Upper lobe of left lung (tissue), 6 donors: ENCODE data around the gene ABCE1. TPM values are rescaled to one million over a fixed set of nuclear protein-coding genes. Genes with fewer than 3 reads are reported as not detected.

Experiments used
- ATAC-seq, 2 donors: fragments of 200-7000 bp; cut with Tn5 transposase; one replicate each; pipeline ENCODE4 v1.9.1; 2022; ENCODE audit warnings: mild to moderate bottlenecking in 2 of 2, moderate library complexity in 2 of 2; ENCODE audit not compliant: low FRiP score in 2 of 2
- DNase-seq, 2 donors: peaks; one replicate each; pipeline ENCODE4 v3.0.0-alpha.2; 2019 to 2020
- H3K27ac ChIP-seq, 4 donors: fragments of 200-600 bp; sonication (generic); one replicate each; pipeline ENCODE4 v1.5.1; 2016 to 2019
- H3K27me3 ChIP-seq, 4 donors: fragments of 200-600 bp; sonication (generic); one replicate each; pipeline ENCODE4 v1.5.1; 2017 to 2019
- H3K36me3 ChIP-seq, 4 donors: fragments of 200-600 bp; sonication (generic); one replicate each; pipeline ENCODE4 v1.5.1; 2016 to 2019
- H3K4me1 ChIP-seq, 4 donors: fragments of 200-600 bp; sonication (generic); one replicate each; pipeline ENCODE4 v1.5.1; 2018 to 2019
- H3K4me3 ChIP-seq, 4 donors: fragments of 200-600 bp; sonication (generic); one replicate each; pipeline ENCODE4 v1.5.1; 2017 to 2019; ENCODE audit warnings: mild to moderate bottlenecking in 2 of 4, moderate library complexity in 1 of 4
- H3K9me3 ChIP-seq, 4 donors: fragments of 200-600 bp; sonication (generic); one replicate each; pipeline ENCODE4 v1.5.1; 2018 to 2019
- CTCF ChIP-seq, 6 experiments: fragments of 450-650 bp in 4 of 6; fragments of 200-600 bp in 2 of 6; sonication (generic) in 2 of 6; IDR thresholded peaks; one replicate each; pipeline ENCODE4 v1.5.1; 2016 to 2019; ENCODE audit warnings: antibody characterized with exemption in 6 of 6
- EP300 ChIP-seq, 4 donors: sonication (generic); formaldehyde crosslinking; IDR thresholded peaks; one replicate each; pipeline ENCODE4 v1.5.1; 2017; ENCODE audit warnings: antibody characterized with exemption in 4 of 4, control low read depth in 2 of 4
- POLR2A ChIP-seq, 4 donors: fragments of 450-650 bp; IDR thresholded peaks; one replicate each; pipeline ENCODE4 v1.5.1; 2016 to 2017; ENCODE audit warnings: antibody characterized with exemption in 4 of 4, mild to moderate bottlenecking in 2 of 4
- POLR2AphosphoS5 ChIP-seq, 2 donors: sonication (generic); formaldehyde crosslinking; IDR thresholded peaks; one replicate each; pipeline ENCODE4 v1.5.1; 2017; ENCODE audit warnings: antibody characterized with exemption in 2 of 2
- WGBS, 2 donors: methylation state at CpG; one replicate each; pipeline ENCODE4 v1.1.5; 2017 to 2018; 5-methylcytosine and 5-hydroxymethylcytosine counted together
- total RNA-seq, 6 donors: library from RNA; depleted of rRNA in 4 of 6; stranded (reverse); fragments of >200 nt in 4 of 6; gene quantifications; one replicate each; pipeline versions ENCODE4 v1.1.0 to v1.2.1, GENCODE V29; 2016 to 2021
- donor health status: DM: no; HTN: no; CAD: no; lungs with moderate emphysema.
- donor health status: DM: no; HTN: yes; CAD: no; lungs with severe emphysema.

The ABCE1 gene
- total RNA-seq, 6 donors from 2014 or later: 13.7 to 86.5 (median 39.2) TPM

DNA sequence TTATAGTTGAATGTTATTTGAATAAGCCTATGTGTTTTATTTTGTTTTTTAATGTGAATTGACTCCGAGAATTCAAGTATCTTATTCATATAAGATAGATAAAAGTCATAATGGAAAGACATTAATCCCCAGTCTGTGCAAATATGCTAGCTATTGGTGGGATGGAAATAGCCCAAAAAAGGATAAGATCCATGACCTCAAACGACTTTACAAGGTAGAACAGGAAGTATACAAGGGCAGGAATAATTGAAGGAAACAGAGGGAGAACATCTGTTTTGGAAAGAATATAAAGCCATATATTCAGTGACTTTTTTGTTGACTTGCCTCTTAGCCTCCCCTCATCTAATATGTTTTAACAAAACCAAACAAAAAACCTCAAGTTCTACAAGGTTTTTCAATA lies 9.0 kb downstream of the ABCE1 start:
- 51 to 54% methylated on average over 2 of the region's 2 CpGs for WGBS, 2 donors
- peaks cover 0 to 10% (median 0%) of the 10 kb centered on the region in 4 donors for H3K4me1 ChIP-seq
- H3K4me3 ChIP-seq: no peak overlapping the region
- H3K36me3 ChIP-seq: peaks cover 22 to 80% (median 28%) of the 10 kb centered on the region in 4 donors
- DNase-seq: no peak
- no peak overlapping the region for H3K27ac ChIP-seq
- no peak for ATAC-seq
- TF ChIP-seq CTCF (IDR thresholded peaks at IDR 0.05) (no peak), POLR2A (IDR thresholded peaks at IDR 0.05) (no peak), EP300 (IDR thresholded peaks at IDR 0.05) (no peak), POLR2AphosphoS5 (IDR thresholded peaks at IDR 0.05) (no peak)
- no peaks in the 10 kb centered on the region for H3K9me3 ChIP-seq
- no peaks in the 10 kb centered on the region for H3K27me3 ChIP-seq

GRCh38 chr4:145108128-145108527 lies 10.0 kb downstream of the ABCE1 start:
- Histone ChIP-seq H3K36me3 (peaks cover 22 to 90% (median 37%) of the 10 kb centered on the region in 4 donors), H3K27ac (no peak overlapping the region), H3K4me1 (peaks cover 0 to 1% (median 0%) of the 10 kb centered on the region in 4 donors), H3K27me3 (no peaks in the 10 kb centered on the region), H3K9me3 (no peaks in the 10 kb centered on the region), H3K4me3 (no peak overlapping the region)
- DNase-seq (no peak), ATAC-seq (no peak)
- TF ChIP-seq EP300 (IDR thresholded peaks at IDR 0.05) (no peak), POLR2AphosphoS5 (IDR thresholded peaks at IDR 0.05) (no peak), CTCF (IDR thresholded peaks at IDR 0.05) (no peak), POLR2A (IDR thresholded peaks at IDR 0.05) (no peak)

GRCh38 chr4:145125396-145125795 lies 27.3 kb downstream of the ABCE1 start:
- no peaks in the 10 kb centered on the region for H3K27me3 ChIP-seq
- DNase-seq (no peak), ATAC-seq (no peak)
- TF ChIP-seq POLR2A (IDR thresholded peaks at IDR 0.05) (no peak), CTCF (IDR thresholded peaks at IDR 0.05) (no peak), EP300 (IDR thresholded peaks at IDR 0.05) (no peak), POLR2AphosphoS5 (IDR thresholded peaks at IDR 0.05) (no peak)
- H3K4me3 ChIP-seq: no peak overlapping the region
- 96 to 97% methylated on average over 2 of the region's 2 CpGs for WGBS, 2 donors
- no peaks in the 10 kb centered on the region for H3K4me1 ChIP-seq
- no peaks in the 10 kb centered on the region for H3K9me3 ChIP-seq
- peaks cover 18 to 89% (median 30%) of the 10 kb centered on the region in 4 donors for H3K36me3 ChIP-seq
- H3K27ac ChIP-seq: no peak overlapping the region

DNA sequence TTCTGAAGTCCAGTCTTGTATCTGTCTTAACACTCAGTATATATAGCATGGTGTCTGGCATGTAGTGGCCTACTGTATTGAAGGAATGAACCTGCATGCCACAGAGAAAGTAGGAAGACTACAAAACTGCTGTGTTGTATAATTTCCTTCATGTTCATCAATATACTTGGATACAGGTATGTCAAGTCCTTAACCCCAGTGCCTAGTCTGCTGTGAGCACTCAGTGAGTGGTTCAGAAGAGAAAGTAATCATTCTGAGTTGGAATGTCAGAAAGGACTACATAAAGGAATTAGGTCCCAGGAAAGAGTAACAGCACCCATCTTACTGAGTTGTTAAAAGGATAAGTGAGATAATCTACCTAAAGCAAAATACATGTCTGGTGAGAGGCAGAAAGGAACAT lies 32.0 kb downstream of the ABCE1 start:
- peaks cover 0 to 23% (median 8%) of the 10 kb centered on the region in 4 donors for H3K4me1 ChIP-seq
- no peaks in the 10 kb centered on the region for H3K9me3 ChIP-seq
- no peaks in the 10 kb centered on the region for H3K27me3 ChIP-seq
- peaks cover 8 to 46% (median 16%) of the 10 kb centered on the region in 4 donors for H3K36me3 ChIP-seq
- H3K27ac ChIP-seq: peak overlapping the region in 1 of 4 donors; percentile 18
- no peak for DNase-seq
- TF ChIP-seq CTCF (IDR thresholded peaks at IDR 0.05) (no peak), POLR2AphosphoS5 (IDR thresholded peaks at IDR 0.05) (no peak), POLR2A (IDR thresholded peaks at IDR 0.05) (no peak), EP300 (IDR thresholded peaks at IDR 0.05) (no peak)
- ATAC-seq: no peak
- H3K4me3 ChIP-seq: no peak overlapping the region

DNA sequence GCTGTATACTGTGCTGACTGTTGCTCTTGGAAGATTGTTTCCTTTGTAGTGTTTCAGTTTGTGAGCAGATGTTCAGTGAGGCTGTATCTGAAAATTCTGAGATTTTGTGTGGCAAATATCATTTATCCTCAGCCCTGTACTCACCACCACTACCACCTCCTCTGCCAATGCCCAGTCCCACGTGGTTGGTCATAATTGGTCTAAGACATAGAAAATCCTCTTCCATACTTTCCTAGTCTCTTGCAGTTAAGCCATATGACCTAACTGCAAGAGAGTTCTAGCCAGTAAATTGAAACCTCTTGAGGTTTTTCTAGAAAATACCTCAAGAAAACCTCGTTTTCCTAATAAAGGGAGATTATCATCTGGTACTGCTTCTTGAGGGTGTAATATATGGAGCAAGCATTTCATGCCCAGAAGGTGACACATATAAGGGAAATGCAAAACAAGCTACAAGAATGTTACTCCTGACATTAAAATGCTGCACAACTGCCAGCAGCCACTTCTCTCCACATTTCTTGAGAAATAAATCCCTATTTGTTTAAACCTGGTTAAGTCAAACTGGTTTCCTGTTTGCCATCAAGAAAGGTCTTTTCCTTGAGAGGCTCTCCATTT lies 32.8 kb downstream of the ABCE1 start:
- ATAC-seq (peak; percentile 34 to 77), DNase-seq (peak in 1 of 2 donors; percentile 31)
- Histone ChIP-seq H3K9me3 (no peaks in the 10 kb centered on the region), H3K4me1 (peaks cover 0 to 23% (median 9%) of the 10 kb centered on the region in 4 donors), H3K36me3 (peaks cover 6 to 41% (median 9%) of the 10 kb centered on the region in 4 donors), H3K27me3 (no peaks in the 10 kb centered on the region), H3K4me3 (no peak overlapping the region), H3K27ac (peak overlapping the region in 2 of 4 donors; percentile 18 to 23)
- 51 to 57% methylated on average over 2 of the region's 2 CpGs for WGBS, 2 donors
- TF ChIP-seq EP300 (IDR thresholded peaks at IDR 0.05) (no peak), POLR2AphosphoS5 (IDR thresholded peaks at IDR 0.05) (no peak), CTCF (IDR thresholded peaks at IDR 0.05) (no peak), POLR2A (IDR thresholded peaks at IDR 0.05) (no peak)
